ENCODE measurements around the gene CPM.

- no peak for TF ChIP-seq TCF7 (CRISPR knock-in tag; IDR thresholded peaks at IDR 0.05; ENCODE audit: low read depth)
- no peak for TF ChIP-seq JAZF1 (CRISPR knock-in tag; IDR thresholded peaks at IDR 0.05)
- no peak for TF ChIP-seq CTCF (IDR thresholded peaks at IDR 0.05)
- TF ChIP-seq CREB1 (CRISPR knock-in tag; IDR thresholded peaks at IDR 0.05) = no peak
- TF ChIP-seq NFYB (CRISPR knock-in tag; conservative IDR thresholded peaks at IDR 0.05; ENCODE audit: low read depth) = no peak
- TF ChIP-seq USF2 (CRISPR knock-in tag; IDR thresholded peaks at IDR 0.05) = no peak
- TF ChIP-seq MAX (CRISPR knock-in tag; IDR thresholded peaks at IDR 0.05) = no peak
- no peak for TF ChIP-seq ZNF416 (CRISPR knock-in tag; IDR thresholded peaks at IDR 0.05)
Observed at GRCh38 chr12:68831272-68831671, 101.7 kb downstream of the CPM start.

All from WTC11 (cell line).